ENCODE data around the gene VPS13A.

VPS13A gene

GRCh38 chr9:77462066-77462465 lies 284.7 kb downstream of the VPS13A start:
- FAIRE-seq, result no peak

- FAIRE-seq, result no peak
Measured at GRCh38 chr9:77463151-77463550, 285.8 kb downstream of the VPS13A start.

GRCh38 chr9:77464661-77465060 lies 287.3 kb downstream of the VPS13A start:
- no peak for FAIRE-seq

GRCh38 chr9:77469515-77470231 lies 292.3 kb downstream of the VPS13A start:
- FAIRE-seq, result no peak
